Left lung (tissue), 10 donors: Measurements from ENCODE around the gene RASGRP3. TPM values are rescaled to one million over a fixed set of nuclear protein-coding genes. Genes with fewer than 3 reads are reported as not detected.
A peak's percentile ranks its signal among the peaks of the same experiment; 100 is the strongest.
"Not testable (repeated sequence)": the region's sequence is repeated elsewhere in the genome, so short reads cannot be mapped to it uniquely, and the experiment has no call there.

ENCODE experiments used
- ATAC-seq: fragments of 200-7000 bp; cut with Tn5 transposase; one replicate; pipeline ENCODE4 v1.9.1; 2020; ENCODE audit warnings: moderate library complexity
- DNase-seq, 4 donors: peaks; one replicate each; pipeline ENCODE4 v3.0.0-alpha.2; 2013 to 2020
- H3K27ac ChIP-seq, 2 donors: fragments of 200-600 bp; sonication (generic) in 1 of 2; one replicate each; pipeline versions ENCODE4 v1.5.0 to v1.8.0; 2020 to 2021
- H3K27me3 ChIP-seq, 2 donors: fragments of 200-600 bp; sonication (generic) in 1 of 2; one replicate each; pipeline versions ENCODE4 v1.5.0 to v1.8.0; 2020 to 2021
- H3K36me3 ChIP-seq, 2 donors: fragments of 200-600 bp; sonication (generic) in 1 of 2; one replicate each; pipeline versions ENCODE4 v1.5.0 to v1.8.0; 2020 to 2021
- H3K4me1 ChIP-seq, 2 donors: fragments of 200-600 bp; one replicate each; pipeline ENCODE4 v1.8.0; 2021
- H3K4me3 ChIP-seq, 2 donors: fragments of 200-600 bp; sonication (generic) in 1 of 2; one replicate each; pipeline versions ENCODE4 v1.5.0 to v1.8.0; 2020 to 2021; ENCODE audit warnings: mild to moderate bottlenecking in 1 of 2
- H3K9me3 ChIP-seq, 2 donors: fragments of 200-600 bp; sonication (generic) in 1 of 2; one replicate each; pipeline versions ENCODE4 v1.5.0 to v1.8.0; 2020 to 2021
- CTCF ChIP-seq, 2 donors: fragments of 200-600 bp; sonication (generic) in 1 of 2; IDR thresholded peaks; one replicate each; pipeline versions ENCODE4 v1.5.0 to v1.8.0; 2021; ENCODE audit warnings: antibody characterized with exemption in 2 of 2
- intact Hi-C, 2 donors: fragments of 100-400 bp; cut with DNase I; formaldehyde crosslinking; loops; one replicate each; pipeline versions ENCODE4 v1.11.2 to v1.14.2; 2022
- polyA plus RNA-seq, 6 donors: library from polyadenylated mRNA; unstranded; fragments of 120-200 nt; gene quantifications; one replicate each; pipeline ENCODE4 v1.2.1, GENCODE V29; 2013; ENCODE audit not compliant: insufficient read length in 6 of 6
- total RNA-seq, 2 donors: library from RNA; stranded (reverse); fragmentation: NEBNext Ultra II Directional; extraction: Animal tissue kit (Norgen Biotek cat#: 25700); gene quantifications; one replicate each; pipeline ENCODE4 v1.2.1, GENCODE V29; 2021
- donor health status: DM: no; HTN: yes; CAD: no.
- donor health status: DM: no; HTN: no; CAD: no.

Gene RASGRP3
- total and polyA plus RNA-seq, 8 donors = 20.3 to 48.7 (median 36.8) TPM

GRCh38 chr2:33437815-33438214 lies 38.6 kb upstream of the RASGRP3 start:
- Histone ChIP-seq H3K27ac (peak overlapping the region; percentile 35 to 46), H3K4me3 (no peak overlapping the region)

GRCh38 chr2:33441235-33441810 lies 35.1 kb upstream of the RASGRP3 start:
- ATAC-seq = peak; percentile 92
- intact Hi-C loops = no loop called here
- H3K36me3 ChIP-seq = no peaks in the 10 kb centered on the region

More at GRCh38 chr2:33437815-33438214, 38.6 kb upstream of the RASGRP3 start:
- Histone ChIP-seq H3K9me3 (no peaks in the 10 kb centered on the region), H3K27me3 (no peaks in the 10 kb centered on the region), H3K4me1 (no peaks in the 10 kb centered on the region), H3K36me3 (no peaks in the 10 kb centered on the region)
- intact Hi-C loops = no loop called here
- ATAC-seq (no peak), DNase-seq (no peak)
- no peak for TF ChIP-seq CTCF (IDR thresholded peaks at IDR 0.05)

GRCh38 chr2:33442052-33442451 lies 34.4 kb upstream of the RASGRP3 start:
- H3K27ac ChIP-seq, H3K4me1 ChIP-seq, H3K27me3 ChIP-seq, H3K36me3 ChIP-seq, ATAC-seq, H3K4me3 ChIP-seq, DNase-seq, H3K9me3 ChIP-seq, intact Hi-C loops: not testable (repeated sequence)

More at GRCh38 chr2:33441235-33441810, 35.1 kb upstream of the RASGRP3 start:
- Histone ChIP-seq H3K4me1 (no peaks in the 10 kb centered on the region), H3K4me3 (no peak overlapping the region), H3K9me3 (no peaks in the 10 kb centered on the region), H3K27me3 (no peaks in the 10 kb centered on the region), H3K27ac (no peak overlapping the region)
- peak in 3 of 4 donors; percentile 36 to 70 (median 42) for DNase-seq
- peak; percentile 33 to 39 for TF ChIP-seq CTCF (IDR thresholded peaks at IDR 0.05)

GRCh38 chr2:33442528-33443079 lies 33.8 kb upstream of the RASGRP3 start:
- no peak for DNase-seq
- no peak for ATAC-seq
- no peak for TF ChIP-seq CTCF (IDR thresholded peaks at IDR 0.05)
- Histone ChIP-seq H3K36me3 (no peaks in the 10 kb centered on the region), H3K4me1 (no peaks in the 10 kb centered on the region), H3K27ac (peak overlapping the region in 1 of 2 donors; percentile 33), H3K4me3 (no peak overlapping the region), H3K9me3 (no peaks in the 10 kb centered on the region), H3K27me3 (no peaks in the 10 kb centered on the region)
- intact Hi-C loops = no loop called here

- no peaks in the 10 kb centered on the region for H3K9me3 ChIP-seq
- no peaks in the 10 kb centered on the region for H3K36me3 ChIP-seq
- H3K27ac ChIP-seq = peak overlapping the region in 1 of 2 donors; percentile 33
- H3K4me1 ChIP-seq = no peaks in the 10 kb centered on the region
- no peak for ATAC-seq
- intact Hi-C loops = no loop called here
- no peak overlapping the region for H3K4me3 ChIP-seq
- no peak for DNase-seq
- TF ChIP-seq CTCF (IDR thresholded peaks at IDR 0.05) = no peak
- H3K27me3 ChIP-seq = no peaks in the 10 kb centered on the region
These were observed 33.1 kb upstream of the RASGRP3 start for GRCh38 chr2:33443274-33443829.
